Left ventricle myocardium superior (tissue), 1 donor: ENCODE measurements around the gene TOMM22. TPM values are rescaled to one million over a fixed set of nuclear protein-coding genes. Genes with fewer than 3 reads are reported as not detected.

ENCODE experiments used
- ATAC-seq: fragments of 200-7000 bp; cut with Tn5 transposase; one replicate; pipeline ENCODE4 v1.9.1; 2020; ENCODE audit warnings: mild to moderate bottlenecking, moderate library complexity
- DNase-seq: peaks from one replicate; pipeline ENCODE4 v3.0.0-alpha.2; 2020
- intact Hi-C: fragments of 100-400 bp; cut with micrococcal nuclease; formaldehyde crosslinking; loops from one replicate; pipeline ENCODE4 v1.11.0; 2022
- total RNA-seq: library from RNA; stranded (reverse); fragmentation: NEBNext Ultra II Directional; extraction: Animal tissue kit (Norgen Biotek cat#: 25700); gene quantifications from one replicate; pipeline ENCODE4 v1.2.1, GENCODE V29; 2021
- donor health status: DM: no; HTN: yes; CAD: no; lungs with severe emphysema.

The TOMM22 gene
- total RNA-seq, 1 donor from 2014 or later: 65.5 TPM

DNA sequence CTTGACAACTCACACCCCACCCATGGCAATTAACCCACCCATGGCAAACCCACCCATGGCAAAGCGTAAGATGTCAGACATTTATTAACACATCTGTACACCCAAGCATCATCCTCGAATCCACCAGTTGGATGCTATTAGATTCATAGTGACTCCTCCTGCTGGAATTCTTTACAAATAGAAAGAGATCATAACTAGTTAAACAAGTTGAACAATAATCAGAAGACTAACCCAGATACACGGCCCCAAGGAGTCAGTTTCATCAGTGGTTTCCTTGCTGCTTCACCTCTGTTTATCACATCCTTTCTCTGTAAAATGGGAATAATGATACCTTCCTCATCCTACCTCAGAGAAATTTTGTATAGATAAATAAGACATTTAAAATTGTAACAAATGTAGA, 29.1 kb downstream of the TOMM22 start:
- ATAC-seq (no peak), DNase-seq (no peak)
- intact Hi-C loops: no loop called here

DNA sequence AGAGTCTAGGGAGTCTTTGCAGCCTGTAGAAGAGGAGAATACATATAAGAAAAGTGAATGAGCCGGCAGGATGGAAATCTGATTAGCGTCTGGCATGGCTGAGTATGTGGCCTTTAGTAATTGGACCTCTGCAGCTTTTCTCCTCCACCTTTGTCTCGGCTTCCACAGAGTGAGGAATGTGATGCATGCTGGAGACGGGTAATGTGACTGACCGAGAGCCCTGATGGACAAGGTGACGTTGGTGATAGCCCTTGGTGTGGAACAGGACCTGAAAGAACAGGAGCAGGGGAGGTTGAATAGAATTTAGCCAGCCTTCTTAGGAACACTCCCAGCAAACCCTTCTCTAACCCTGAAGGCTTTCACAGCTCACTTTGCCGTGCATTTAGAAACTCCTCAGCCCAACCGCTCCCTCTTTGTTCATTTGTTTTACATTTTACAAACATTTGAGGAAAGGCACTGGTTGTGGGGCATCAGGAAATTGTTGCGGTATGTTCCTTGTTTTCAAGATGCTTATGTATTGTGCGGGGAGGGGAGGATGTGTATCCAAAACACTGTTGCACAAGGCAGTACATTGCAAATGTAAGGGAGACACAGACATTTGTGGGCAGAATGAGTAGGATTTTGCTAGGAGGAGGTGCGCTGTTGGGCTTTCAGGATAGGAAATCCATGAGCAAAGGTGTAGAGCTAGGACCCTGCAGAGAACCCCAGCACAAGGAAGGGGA, 30.9 kb downstream of the TOMM22 start:
- intact Hi-C loops: no loop called here
- ATAC-seq (no peak), DNase-seq (no peak)

DNA sequence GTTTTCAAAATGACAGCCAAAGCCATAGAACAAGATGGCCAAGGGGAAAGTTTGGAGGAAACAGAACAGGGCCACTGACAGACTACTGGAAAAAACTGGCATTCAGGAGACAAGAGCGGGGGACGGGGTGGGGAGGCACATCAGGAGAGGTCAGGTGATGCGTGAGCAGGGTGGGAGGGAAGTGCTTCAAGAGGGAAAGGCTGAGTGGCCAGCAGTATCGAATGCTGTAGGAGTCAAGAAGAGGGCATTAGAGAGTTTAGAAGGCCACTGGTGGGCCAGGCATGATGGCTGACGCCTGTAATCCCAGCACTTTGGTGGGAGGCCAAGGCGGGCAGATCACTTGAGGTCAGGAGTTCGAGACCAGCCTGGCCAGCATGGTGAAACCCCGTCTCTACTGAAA, 32.2 kb downstream of the TOMM22 start:
- intact Hi-C loops: no loop called here
- ATAC-seq: peak; percentile 11
- no peak for DNase-seq

DNA sequence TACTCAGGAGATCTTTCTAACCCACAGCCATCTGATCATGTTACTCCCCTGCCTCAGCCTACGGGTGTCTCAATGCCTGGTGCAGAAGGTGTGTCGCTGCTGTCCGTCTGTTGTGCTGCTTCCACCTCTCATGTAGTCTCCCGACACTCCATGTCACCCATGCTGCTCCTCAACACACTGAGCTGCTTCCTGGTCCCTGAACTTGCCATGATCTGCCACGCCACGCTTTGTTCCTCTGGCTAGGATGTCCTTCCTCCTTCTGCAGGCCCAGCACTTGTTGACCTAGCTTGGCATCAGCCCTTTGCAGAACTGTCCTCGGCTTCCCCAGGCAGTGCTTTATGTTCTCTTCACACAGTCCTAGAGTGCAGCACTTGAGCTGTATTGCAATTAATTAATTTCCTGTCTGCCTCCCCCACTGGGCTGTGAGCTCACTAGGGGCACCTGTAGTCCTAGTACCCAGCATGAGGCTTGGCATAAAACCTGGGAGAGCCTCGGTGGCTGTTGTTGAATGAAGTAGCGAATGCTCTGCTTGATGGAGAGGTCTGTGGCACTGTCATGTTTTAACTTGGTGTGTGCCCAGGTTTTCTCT, 33.5 kb downstream of the TOMM22 start:
- peak; percentile 36 for ATAC-seq
- no peak for DNase-seq
- intact Hi-C loops: no loop called here

DNA sequence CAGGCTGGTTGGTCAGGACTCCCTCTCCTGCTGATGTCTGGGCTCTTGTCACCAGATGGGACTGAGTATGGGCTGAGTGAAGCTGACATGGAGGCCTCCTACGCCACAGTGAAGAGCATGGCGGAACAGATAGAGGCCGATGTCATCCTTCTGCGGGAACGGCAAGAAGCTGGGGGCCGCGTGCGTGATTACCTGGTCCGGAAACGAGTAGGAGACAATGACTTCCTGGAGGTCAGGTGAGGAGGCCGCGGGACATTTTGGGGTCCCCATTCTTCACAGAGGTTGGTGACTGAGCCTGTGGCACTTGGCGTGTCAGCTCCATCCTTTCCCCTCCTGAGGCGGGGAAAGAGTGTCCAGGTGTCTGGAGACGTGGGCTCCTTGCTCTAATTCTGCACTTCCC, 34.1 kb downstream of the TOMM22 start:
- no peak for DNase-seq
- ATAC-seq: no peak
- intact Hi-C loops: no loop called here

DNA sequence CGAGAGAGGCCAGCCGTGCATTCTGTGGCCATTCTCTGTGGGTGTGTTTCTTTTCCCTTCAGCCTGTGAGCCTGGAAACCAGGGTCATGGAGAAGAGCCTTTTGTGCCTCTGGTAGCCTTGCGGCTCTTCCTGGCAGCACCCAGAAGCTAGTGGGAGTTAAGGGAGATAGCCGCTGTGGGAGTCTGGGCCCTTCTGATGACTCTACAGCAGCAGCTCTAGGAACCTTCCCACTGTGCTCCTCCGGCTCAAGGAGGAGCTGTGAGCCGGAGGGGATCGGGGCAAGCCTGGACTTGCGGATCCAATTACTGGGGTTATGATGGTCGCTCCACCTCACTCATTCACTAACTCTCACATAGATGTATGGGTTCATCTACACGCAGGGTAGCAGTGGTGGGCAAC, 34.5 kb downstream of the TOMM22 start:
- ATAC-seq (no peak), DNase-seq (no peak)
- intact Hi-C loops: no loop called here

DNA sequence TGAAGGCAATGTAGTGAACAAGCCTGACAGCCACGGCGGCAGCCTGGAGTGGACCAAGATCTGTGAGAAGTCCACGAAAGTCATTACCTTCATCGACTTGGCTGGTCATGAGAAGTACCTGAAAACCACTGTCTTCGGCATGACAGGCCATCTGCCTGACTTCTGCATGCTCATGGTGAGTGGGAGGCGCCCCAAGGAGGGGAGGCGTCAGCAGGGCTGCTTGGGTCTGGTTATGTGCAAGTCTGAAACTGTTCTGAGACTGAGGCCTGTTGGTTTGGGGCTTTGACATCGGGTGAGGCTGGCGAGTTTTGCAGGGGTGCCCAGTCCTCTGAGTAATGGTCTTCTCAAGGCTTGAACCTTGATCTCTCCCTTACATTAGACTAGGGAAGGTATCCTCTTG, 35.1 kb downstream of the TOMM22 start:
- no peak for DNase-seq
- intact Hi-C loops: no loop called here

DNA sequence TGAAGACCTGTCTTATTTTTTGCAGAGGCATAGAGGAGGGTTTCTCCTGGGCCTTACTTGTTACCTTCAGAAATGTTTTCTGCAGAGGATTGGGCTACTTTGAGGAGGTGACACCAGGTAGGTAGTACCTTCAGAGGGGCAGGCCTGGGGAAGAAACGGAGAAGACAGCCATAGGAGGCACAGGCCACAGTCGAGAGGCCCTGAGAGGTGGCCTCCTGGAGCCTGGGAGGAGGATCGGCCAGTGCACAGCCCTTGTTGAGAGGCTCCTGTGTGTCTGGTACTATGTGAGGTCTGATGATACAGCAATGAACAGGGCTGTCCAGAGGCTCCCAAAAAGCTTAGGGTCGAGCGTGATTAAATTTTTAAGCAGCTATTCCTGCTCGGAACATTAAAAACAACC, 35.5 kb downstream of the TOMM22 start:
- intact Hi-C loops: no loop called here
- DNase-seq: no peak
- ATAC-seq: no peak

More for the DNA sequence above, 35.1 kb downstream of the TOMM22 start:
- ATAC-seq: no peak

DNA sequence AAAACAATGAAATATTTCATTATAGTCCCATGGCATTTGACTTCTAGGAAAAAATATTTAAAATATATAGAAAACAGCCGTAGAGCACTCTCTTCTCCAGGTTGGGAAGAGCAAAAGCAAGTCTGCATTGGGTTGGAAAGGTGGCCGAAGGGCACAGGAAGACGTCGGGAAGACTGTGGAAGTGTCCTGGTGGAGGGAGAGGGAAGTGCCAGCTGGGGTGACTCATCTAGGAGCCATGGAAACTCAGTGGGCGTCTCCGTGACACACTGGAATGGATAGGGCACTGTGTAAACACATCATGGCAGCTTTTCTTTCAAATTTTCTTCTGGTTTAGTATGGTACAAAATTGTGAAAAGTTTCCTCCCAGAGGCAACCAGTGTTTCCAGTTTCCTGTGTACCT, 36.7 kb downstream of the TOMM22 start:
- intact Hi-C loops: no loop called here
- peak; percentile 81 for ATAC-seq

DNA sequence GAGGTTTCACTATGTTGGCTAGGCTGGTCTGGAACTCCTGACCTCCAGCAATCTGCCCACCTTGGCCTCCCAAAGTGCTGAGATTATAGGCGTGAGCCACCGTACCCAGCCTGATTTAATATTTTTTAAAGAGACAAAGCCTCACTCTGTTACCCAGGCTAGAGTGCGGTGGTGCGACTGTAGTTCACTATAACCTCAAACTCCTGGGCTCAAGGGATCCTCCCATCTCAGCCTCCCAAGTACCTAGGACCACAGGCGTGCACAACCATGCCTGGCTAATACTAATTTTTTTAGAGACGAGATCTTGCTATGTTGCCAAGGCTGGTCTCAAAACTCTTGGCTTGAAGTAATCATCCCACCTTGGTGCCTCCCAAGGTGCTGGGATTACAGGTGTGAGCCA, 37.4 kb downstream of the TOMM22 start:
- ATAC-seq (no peak), DNase-seq (no peak)
- intact Hi-C loops: no loop called here

More for the DNA sequence above, 36.7 kb downstream of the TOMM22 start:
- no peak for DNase-seq

DNA sequence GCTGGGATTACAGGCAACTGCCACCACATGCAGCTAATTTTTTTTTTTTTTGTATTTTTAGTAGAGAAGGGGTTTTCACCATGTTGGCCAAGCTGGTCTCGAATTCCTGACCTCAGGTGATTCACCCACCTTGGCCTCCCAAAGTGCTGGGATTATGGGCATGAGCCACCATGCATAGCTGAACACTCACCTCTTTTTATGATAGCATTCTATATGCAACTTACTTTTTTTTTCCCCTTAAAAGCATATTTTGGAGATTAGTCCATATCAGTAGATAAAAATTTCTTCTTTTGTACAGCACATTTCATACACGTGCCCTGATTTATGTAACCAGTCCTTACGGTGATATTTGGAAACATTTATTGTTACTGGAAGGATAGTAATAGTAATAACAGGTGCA, 38.6 kb downstream of the TOMM22 start:
- DNase-seq (no peak), ATAC-seq (no peak)
- intact Hi-C loops: no loop called here

DNA sequence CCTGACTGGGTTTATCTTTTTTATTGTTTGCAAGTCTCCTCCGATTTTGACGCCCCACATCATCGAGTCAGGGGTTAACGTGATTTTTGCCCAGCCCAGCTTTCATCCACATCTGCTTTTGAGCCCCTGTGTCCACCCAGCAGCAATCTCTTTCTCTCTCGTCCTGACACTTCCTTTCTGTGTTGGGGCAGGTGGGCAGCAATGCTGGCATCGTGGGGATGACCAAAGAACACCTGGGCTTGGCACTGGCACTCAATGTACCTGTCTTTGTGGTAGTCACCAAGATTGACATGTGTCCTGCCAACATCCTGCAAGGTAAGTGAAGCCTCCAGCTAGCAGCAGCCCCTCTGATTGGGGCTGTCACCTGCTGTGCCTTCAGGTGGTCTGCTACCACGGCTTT, 39.8 kb downstream of the TOMM22 start:
- intact Hi-C loops: no loop called here
- DNase-seq (no peak), ATAC-seq (no peak)

DNA sequence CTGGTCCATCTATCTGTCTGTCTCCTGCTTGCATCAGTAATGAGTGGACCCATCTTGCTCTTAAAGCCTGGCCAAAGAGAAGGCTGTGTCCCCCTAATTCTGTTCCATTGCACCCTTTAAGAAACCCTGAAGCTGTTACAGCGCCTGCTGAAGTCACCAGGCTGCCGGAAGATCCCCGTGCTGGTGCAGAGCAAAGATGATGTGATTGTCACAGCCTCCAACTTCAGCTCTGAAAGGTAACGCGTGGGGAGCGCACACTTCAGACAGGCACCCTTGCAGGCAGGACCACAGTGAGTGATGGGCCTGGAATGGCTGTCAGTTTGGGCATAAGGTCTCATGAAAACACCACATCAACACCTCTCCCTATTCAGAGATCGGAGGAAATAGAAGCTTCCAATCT, 42.4 kb downstream of the TOMM22 start:
- DNase-seq (no peak), ATAC-seq (no peak)
- intact Hi-C loops: no loop called here

DNA sequence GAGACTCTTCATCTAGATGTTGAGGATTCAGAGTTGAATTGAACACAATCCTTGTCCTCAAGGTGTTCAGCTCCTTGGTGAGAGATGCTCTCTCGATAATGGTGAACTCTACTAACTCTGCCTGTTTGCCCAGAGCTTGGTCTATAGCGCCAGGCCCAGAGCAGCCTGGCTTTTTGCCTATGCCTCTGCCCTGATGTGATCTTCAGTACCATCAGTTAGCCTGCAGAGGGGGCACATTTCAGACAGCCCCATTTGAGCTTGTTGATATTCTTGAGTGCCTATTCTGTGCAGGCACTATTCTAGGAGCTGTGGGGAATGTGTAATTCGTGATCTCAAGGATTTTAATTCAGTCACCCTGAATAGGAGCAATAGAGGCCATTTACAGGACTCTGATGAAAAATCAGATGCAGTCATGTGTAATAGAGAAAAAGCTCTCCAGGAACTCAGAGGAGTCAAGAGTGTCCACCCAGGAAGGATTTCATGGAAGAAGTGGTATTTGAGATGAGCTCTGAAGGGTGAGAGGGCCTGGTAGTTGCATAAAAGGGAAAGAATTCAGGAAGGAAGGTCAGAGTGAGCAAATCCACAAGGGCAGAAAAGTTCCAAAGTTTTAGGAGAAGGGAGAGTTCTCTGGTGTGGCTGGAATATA, 43.3 kb downstream of the TOMM22 start:
- peak; percentile 40 for ATAC-seq
- intact Hi-C loops: no loop called here
- DNase-seq: no peak

DNA sequence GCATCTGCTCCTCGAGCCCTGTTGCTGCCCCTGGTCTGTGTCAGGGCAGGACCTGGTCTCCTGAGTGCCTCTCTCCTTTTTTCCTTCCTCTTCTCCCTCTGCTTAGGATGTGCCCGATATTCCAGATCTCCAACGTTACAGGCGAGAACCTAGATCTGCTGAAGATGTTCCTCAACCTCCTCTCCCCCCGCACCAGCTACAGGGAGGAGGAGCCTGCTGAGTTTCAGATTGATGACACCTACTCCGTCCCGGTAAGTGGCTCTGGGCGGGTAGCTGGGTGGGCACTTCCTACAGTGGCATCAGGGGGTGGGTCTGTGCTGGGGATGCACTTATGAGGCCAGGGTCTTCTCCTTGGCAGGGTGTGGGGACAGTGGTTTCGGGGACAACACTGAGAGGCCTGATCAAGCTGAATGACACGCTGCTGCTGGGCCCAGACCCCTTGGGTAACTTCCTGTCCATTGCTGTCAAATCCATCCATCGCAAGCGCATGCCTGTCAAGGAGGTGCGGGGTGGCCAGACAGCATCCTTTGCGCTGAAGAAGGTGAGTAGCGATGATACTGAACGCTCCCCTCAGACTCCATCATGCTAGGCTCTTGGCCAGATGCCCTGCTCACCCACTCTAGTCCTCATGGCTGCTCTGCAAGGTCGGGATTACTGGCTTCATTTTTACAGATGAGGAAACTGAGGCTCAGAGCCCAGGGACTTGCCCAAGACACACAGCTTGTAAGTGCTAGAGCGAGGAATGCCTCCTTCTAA, 44.3 kb downstream of the TOMM22 start:
- ATAC-seq: no peak
- DNase-seq: no peak
- intact Hi-C loops: no loop called here

DNA sequence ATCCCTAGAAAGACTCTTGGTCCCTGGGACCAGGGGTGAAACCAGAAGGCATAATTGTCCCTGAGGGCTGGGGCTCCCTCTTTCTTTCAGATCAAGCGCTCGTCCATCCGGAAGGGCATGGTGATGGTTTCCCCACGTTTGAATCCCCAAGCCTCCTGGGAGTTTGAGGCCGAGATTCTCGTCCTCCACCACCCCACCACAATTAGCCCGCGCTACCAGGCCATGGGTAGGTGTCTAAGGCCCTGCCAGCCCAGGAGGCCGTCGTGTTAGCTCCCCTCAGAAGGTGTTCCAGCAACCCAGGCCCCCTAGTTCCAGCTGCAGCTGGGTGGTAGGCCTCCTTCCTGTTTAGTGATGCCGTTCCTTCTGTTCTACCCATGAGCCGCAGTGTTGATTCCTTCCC, 45.4 kb downstream of the TOMM22 start:
- intact Hi-C loops: no loop called here
- DNase-seq: no peak
- ATAC-seq: no peak

DNA sequence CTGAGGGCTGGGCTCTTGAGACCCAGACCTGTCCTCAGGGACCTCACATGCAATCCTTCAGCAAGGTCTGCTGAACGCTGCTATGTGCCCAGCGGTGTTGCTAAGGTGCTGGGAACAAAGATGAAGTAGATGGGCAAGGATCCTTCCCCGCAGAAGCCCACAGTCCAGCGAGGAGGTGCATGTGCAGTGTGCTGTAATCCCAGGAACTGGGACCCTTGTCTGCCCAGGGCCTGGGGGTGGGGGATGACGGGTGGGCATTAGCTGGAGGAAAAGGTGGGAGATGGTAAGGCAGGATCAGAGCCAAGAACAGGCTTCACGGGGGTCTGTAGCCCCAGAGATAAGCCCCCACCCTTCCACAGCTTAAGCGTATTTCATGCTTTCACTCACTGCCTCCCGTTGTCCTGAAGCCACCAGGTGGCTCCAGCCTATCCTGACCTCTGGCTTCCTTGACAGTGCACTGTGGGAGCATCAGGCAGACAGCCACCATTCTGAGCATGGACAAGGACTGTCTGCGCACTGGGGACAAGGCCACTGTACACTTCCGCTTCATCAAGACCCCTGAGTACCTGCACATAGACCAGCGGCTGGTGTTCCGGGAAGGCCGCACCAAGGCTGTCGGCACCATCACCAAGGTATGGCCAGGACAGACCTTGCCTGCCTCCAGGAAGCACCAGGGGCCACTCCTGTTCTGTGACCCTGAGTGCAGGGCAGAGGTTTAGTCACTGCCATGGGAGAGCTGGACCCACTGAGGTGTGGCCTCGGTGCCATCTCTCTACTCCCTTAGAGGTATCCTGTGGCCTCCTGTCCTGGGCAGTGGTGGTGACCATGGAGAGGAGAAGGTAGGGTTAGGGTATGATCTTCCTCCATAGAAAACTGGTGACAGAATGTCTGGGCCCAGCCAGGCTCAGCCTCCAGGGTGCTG, 46.0 kb downstream of the TOMM22 start:
- no peak for DNase-seq
- ATAC-seq: no peak
- intact Hi-C loops: no loop called here

DNA sequence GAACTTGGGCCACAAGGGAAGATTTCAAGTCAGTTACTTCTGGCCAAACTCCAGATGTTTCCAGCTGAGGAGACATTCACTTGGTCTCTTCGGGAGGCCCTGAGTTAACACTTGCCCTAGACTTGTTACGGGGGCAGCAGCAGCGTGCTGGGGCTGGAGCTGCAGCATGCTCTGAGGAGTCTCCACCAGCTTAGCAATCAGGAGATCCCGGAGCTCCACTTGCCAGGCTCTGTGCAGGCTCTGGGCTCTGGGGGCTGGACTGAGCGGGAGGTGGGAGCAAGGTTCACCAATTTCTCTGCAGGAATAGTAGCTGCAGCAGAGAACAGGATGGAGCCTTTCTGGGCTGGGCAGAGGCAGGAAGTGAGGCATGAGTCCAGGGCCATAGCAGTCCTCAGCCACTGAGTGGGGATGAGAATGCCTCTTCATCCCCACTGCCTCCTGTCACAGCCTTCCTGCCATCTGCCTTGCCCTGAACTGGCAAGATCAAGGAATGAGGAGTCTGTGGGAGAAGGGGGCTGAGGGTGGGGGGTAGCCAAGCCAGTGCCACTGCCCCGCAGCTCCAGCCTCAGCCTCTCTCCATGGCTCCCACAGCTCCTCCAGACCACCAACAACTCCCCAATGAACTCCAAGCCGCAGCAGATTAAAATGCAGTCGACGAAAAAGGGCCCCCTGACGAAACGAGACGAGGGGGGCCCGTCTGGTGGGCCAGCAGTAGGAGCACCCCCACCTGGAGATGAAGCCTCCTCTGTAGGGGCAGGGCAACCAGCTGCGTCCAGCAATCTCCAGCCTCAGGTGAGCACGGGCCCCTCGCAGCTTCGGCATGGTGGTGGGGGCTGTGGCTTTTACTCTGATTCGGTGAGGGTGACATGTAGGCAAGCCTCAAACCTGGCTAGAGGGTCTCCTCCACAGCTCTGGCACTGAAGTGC, 47.4 kb downstream of the TOMM22 start:
- intact Hi-C loops: no loop called here
- DNase-seq: no peak
- ATAC-seq: no peak
